ENCODE data around the gene THSD4. TPM values are rescaled to one million over a fixed set of nuclear protein-coding genes. Genes with fewer than 3 reads are reported as not detected.
"Not testable (repeated sequence)": the region's sequence is repeated elsewhere in the genome, so short reads cannot be mapped to it uniquely, and the experiment has no call there.

Gene THSD4
- total RNA-seq, 2 donors from 2014 or later, result 16.3 to 18.8 TPM

DNA sequence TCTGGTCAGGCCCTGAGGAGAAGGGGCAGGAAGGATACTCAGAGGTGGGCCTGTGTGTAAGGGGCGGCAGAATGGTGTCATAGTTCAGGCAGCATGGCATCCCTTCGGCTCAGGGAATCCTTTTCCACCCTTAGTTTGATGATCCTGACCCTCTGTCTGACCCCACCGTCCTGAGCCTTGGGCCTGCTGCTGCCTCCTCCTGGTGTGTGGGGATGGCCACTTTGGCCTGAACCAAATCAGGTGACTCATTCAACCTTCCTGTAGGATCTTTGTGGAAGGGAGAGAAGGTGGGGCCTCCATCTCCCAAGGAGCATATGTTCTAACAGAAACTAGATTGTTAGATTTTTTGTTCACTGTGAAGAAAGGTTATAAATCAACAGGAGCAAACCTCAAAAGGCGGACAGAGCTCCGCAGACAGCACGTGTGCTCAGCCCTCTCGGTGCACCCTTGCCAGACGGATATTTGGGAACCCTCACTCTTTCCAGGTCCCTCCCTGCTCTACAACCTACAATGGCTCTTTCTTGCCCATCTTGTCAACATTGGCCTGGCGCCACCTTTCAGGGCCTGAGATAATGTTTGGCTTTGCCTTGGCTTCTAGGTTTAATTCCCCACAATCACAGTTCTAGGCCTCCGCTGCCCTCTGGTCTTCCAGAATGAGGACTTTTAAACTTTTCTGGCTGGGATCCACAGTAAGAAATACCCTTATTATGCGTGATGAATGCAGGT lies 21.7 kb downstream of the THSD4 start:
- DNase-seq (ENCODE audit: low spot score), result no peak
- intact Hi-C loops (cut with DNase I), result no loop called here

- no peak for DNase-seq (ENCODE audit: low spot score)
- intact Hi-C loops (cut with DNase I), result no loop called here
These were observed 23.2 kb downstream of the THSD4 start for GRCh38 chr15:71138473-71138872.

DNA sequence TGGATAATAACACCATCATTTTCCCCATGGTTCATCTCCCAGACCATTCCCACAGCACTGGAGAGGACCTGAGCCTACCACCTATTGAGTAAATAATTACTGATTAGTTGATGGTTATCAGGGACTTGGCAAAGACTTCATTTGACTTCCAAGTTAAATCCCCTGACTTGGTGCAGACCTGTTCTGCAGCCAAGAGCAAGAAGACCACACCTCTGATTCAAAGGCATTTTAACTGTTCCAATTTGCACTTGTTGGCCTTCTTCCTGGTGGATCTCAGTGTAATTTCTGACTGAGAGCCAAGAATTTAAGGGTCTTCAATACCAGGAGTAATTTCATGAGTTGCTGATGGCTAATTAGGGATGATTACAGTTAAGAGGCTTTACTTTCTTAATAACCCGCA lies 24.0 kb downstream of the THSD4 start:
- no peak for DNase-seq (ENCODE audit: low spot score)
- intact Hi-C loops (cut with DNase I), result no loop called here

- DNase-seq (ENCODE audit: low spot score), result no peak
- intact Hi-C loops (cut with DNase I), result no loop called here
These were observed 26.3 kb downstream of the THSD4 start for GRCh38 chr15:71141572-71141971.

GRCh38 chr15:71142780-71143179 lies 27.5 kb downstream of the THSD4 start:
- intact Hi-C loops (cut with DNase I), result no loop called here
- no peak for DNase-seq (ENCODE audit: low spot score)

GRCh38 chr15:71143373-71144310 lies 28.4 kb downstream of the THSD4 start:
- no peak for DNase-seq (ENCODE audit: low spot score)
- intact Hi-C loops (cut with DNase I), result no loop called here

GRCh38 chr15:71145648-71146047 lies 30.4 kb downstream of the THSD4 start:
- no peak for DNase-seq (ENCODE audit: low spot score)
- intact Hi-C loops (cut with DNase I), result loop anchor here in 1 of 2 donors (5.0 kb wide), 1 partner anchor 1613 kb away; no protein-coding TSS in a partner anchor

GRCh38 chr15:71146580-71146982 lies 31.3 kb downstream of the THSD4 start:
- intact Hi-C loops (cut with DNase I), result loop anchor here in 1 of 2 donors (5.0 kb wide), 1 partner anchor 1614 kb away; no protein-coding TSS in a partner anchor

GRCh38 chr15:71148048-71148447 lies 32.8 kb downstream of the THSD4 start:
- intact Hi-C loops (cut with DNase I), result loop anchor here in 1 of 2 donors (5.0 kb wide), 1 partner anchor 1616 kb away; no protein-coding TSS in a partner anchor
- no peak for DNase-seq (ENCODE audit: low spot score)

More at GRCh38 chr15:71146580-71146982, 31.3 kb downstream of the THSD4 start:
- no peak for DNase-seq (ENCODE audit: low spot score)

DNA sequence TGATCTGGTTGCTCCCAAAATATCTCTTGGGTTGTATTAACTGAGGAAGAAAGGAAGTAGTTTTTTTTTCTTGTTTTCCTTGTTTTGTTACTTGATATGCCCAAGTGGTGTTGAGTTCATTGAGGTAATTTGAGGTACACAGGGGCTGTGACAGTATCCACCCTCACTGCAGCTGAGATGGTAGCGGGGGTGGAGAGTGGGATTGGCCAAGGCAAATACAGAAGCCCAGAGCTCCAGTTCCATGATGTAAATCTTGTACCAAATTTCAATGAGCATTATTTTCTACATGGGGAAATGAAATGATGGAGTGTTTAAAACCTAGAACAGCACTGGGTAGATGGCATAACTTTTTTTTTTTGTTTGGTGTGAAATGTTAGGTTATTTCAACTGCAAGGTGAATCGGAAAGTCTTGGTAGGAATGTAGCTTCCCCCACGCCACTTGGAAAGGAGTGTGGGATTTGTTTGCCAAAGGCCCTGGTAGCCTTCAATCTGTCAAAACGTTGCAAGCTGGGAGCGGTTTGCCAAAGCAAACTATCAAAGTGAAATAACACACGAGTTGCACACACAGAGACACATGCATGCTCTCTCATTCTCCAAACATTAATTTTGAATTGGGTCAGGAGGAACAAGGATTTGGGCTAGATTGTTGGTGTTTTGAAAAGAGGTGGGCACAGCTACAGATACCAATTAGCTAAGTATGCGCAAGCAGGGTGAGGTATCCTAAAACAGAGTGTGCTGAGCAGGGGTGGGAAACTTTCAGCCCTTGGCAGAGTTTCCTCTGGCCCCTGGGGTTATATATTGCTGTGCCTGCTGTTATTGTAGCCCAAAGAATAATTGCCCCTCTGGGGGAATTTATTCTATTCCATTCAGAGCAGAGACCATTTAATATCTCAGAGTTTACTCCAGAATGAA lies 34.6 kb downstream of the THSD4 start:
- intact Hi-C loops (cut with DNase I), result loop anchor here in 1 of 2 donors (5.0 kb wide), 1 partner anchor 1618 kb away; no protein-coding TSS in a partner anchor
- no peak for DNase-seq (ENCODE audit: low spot score)

- intact Hi-C loops (cut with DNase I), result no loop called here
- DNase-seq (ENCODE audit: low spot score), result no peak
These were observed 35.8 kb downstream of the THSD4 start for GRCh38 chr15:71151081-71151480.

DNA sequence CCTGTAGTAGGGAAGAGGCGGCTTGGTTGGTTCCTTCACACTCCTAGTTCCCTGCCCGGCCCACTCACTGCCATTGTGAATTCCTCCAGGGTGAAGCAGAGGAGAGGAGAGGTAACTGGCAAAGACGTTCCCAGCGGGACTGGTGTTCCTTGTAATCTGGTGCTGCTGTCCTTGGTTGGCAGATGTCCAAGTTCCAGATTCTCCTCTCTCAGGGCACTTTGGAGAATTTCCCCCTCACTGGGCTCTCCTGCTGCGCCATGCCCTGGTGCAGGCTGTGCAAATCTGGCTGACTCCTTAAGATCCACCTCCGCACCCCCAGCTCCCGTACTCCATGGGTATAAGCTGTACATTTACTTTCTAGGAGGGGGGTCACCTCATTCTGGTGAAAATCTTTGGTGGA lies 37.3 kb downstream of the THSD4 start:
- no peak for DNase-seq (ENCODE audit: low spot score)
- intact Hi-C loops (cut with DNase I), result no loop called here

- DNase-seq (ENCODE audit: low spot score), result no peak
- intact Hi-C loops (cut with DNase I), result no loop called here
These were observed 38.7 kb downstream of the THSD4 start for GRCh38 chr15:71153823-71154524.

DNA sequence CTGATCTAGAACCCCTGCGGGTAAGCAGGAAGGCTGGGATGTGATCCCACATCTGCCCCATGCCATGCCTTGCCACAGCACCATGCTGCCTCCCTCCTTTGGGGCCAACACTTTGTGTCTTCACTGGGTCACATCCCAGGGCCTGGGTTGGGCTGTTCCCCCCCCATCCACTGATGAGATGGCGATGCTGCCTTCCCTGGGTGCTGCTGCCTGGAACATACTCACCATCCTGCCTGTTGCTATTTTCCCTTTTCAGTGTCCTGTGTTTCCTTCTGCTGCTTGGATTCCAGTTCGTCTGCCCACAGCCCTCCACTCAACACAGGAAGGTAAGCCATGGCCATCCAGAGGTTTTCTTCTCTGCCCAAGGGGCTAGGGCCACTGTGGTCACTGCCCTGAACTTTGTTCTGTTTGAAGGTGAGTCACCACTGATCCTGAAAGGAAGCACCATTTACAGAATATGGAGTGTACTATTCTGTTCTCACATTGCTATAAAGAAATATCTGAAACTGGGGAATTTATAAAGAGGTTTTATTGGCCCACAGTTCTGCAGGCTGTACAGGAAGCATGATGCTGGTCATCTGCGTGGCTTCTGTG lies 39.4 kb downstream of the THSD4 start:
- intact Hi-C loops (cut with DNase I), result no loop called here
- no peak for DNase-seq (ENCODE audit: low spot score)

DNA sequence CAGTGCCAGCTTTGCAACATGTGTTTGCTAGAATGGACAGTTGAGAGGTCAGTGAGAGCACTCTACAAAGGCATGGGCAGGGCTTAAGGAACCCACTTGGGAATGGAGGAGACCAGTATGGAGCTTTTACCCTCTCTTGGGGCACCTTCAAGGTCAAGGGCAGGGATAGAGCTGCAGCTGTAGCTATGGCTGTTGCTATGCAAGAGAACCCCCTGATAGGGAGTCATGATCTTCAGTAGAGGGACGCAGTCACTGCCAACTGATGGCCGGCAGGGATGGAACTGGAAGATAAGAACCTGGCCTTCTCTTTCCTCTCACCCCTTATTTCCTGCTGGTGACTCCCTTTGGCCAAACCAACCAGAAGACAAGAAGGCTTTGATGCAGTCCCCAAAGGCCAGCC lies 40.3 kb downstream of the THSD4 start:
- no peak for DNase-seq (ENCODE audit: low spot score)
- intact Hi-C loops (cut with DNase I), result no loop called here

DNA sequence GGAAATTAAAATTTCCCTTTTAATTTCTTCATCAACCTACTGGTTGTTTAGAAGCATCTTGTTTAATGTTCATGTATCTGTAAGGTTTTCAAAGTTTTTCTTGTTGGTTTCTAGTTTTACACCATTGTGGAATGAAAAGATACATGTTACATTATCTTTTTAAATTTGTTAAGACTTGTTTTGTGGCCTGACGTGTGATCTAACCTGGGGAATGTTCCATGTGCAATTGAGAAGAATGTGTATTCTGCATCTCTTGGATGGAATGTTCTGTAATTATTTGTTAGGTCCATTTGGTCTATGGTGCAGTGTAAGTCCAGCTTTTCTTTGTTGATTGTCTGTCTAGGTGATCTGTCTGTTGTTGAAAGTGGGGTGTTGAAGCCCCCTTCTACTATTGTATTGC lies 45.7 kb downstream of the THSD4 start:
- intact Hi-C loops (cut with DNase I), result no loop called here
- DNase-seq (ENCODE audit: low spot score), result no peak

- DNase-seq (ENCODE audit: low spot score), result no peak
- intact Hi-C loops (cut with DNase I), result no loop called here
These were observed 47.0 kb downstream of the THSD4 start for GRCh38 chr15:71162309-71162708.

DNA sequence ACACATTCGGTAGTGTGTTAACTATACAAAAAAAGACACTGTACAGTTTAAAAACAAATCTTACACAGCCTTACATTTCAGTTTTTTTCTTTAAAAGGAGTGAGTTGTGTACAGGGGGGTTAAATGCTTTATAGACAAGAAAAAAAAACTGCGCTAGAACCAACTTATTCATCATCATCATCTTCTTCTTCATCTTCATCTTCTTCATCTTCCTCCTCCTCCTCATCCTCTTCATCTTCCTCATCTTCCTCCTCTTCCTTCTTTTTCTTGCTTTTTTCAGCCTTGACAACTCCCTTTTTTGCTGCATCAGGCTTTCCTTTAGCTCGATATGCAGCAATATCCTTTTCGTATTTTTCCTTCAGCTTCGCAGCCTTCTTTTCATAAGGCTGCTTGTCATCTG lies 49.3 kb downstream of the THSD4 start:
- intact Hi-C loops (cut with DNase I); DNase-seq (ENCODE audit: low spot score): not testable (repeated sequence)

All from posterior vena cava (tissue), 2 donors.